ENCODE data around the gene SPATA20.

The SPATA20 gene

DNA sequence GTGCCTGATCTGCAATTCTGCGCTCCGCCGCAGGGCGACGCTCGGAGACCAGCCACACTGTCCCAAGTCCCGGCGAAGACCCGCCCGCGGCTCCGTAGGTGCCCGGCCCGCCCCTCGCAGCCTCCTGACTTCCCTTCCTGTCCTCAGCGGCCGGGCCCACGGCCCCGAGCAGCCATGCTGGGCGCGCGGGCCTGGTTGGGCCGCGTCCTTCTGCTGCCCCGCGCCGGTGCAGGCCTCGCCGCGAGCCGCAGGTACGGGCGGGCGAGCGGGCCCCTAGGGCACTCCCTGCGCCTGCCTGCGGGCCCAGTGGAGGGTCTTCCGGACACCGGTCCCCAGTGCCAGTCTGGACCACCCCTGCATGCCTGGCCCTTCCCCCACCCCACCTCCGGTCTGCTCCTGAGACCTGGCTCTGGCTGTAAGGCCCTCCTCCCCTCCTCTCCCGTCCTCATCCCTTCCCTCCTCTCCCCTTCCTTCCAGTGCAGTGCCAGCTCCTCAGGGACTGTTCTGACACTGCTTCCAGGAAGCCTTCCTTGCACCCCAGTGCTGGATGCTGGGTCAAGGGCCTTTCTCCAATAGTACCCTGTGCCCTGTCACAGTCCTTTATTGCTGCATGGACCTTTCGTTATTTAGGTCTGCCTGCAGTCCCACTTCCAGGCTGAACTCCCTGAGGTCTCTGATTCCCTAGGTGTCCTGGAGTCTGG is at the start of gene SPATA20:
Gene SPATA20 (plus strand): TSS at position 140 of the 701 bp plus-strand sequence. CDS start 35 bp downstream, at position 175.
- DNase-seq, result peak; percentile 93

DNA sequence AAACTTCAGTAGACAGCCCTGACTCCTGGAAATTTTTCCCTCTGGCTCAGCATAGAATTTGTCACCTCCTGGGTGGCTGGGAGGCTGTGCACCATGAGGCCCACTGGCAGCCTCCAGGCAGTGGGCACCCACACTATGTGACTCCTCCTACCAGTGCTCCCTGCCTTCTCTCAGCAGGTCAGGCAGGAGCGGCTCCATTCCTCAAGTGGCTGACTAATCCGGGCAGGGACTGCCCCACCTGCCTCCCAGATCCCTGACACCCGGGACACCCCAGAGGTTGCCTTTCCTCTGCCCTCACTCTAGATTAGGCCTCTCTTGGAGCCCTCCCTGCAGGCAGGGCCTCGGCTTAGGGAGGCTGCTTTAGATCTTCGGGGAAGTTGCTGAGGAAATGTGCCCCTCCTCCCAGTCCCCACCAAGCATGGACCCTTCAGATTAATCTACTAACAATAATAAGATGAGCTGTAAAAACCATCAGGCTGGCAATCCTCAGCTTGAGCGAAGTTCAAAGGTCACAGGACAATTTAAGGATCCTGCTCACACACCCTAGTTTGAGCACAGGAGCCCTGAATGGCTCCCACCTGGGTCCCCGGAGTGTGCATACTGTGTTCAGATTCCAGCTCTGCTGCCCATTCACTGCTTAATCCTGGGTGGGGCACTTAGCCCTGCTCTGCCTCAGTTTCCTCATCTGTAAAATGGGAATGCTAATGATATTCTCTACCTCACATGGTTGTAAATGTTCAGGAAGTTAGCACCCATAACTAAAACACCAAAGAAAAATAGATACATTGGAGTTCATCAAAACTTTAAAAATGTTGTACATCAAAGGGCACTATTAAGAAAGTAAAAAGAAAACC is 48.7 kb upstream of the SPATA20 start:
- no peak for DNase-seq

DNA sequence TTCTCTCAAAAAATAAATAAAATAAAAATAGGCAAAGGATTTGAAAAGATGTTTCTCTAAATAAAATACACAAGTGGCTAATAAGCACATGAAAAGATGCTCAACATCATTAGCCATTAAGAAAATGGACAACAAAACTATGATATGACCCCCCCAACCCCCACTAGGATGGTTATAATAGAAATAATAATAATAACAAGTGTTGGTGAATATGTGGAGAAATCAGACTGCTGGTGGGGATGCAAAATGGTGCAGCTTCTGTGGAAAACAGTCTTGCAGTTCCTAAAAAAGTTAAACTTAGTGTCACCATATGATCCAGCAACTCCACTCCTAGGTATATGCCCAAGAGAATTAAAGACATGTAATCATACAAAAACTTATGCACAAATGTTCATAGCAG is 47.7 kb upstream of the SPATA20 start:
- no peak for DNase-seq

DNA sequence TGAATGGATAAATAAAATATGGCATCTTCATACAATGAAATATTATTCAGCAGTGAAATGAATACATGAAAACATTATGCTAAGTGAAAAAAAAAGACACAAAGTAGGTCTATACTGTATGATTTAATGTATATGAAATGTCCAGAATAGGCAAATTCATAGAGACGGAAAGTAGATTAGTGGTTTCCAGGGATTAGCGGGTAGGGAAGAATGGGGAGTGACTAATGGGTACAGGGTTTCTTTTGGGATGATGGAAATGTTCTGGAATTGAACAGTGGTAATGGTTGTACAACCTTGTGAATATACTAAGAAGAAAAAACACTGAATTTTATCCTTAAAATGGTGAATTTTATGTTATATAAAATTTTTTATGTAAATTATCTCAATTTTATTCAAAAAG is 47.3 kb upstream of the SPATA20 start:
- no peak for DNase-seq

DNA sequence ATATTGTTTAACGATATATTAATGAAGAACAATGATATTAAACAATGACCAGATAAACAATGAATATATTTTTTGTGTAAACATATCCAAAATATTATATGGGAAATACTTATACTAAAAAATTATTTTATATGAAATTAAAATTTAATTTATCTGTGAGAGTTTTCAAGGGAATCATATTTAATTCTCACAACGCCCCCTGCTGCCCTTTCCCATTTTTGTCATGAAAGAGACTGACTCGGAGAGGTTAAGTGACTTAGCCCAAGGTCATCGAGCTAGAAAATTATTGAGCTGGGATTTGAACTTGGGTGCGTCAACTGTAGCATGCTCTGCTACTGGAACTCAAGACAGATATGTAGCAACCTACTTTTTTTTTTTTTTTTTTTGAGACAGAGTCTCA is 45.9 kb upstream of the SPATA20 start:
- DNase-seq, result no peak

DNA sequence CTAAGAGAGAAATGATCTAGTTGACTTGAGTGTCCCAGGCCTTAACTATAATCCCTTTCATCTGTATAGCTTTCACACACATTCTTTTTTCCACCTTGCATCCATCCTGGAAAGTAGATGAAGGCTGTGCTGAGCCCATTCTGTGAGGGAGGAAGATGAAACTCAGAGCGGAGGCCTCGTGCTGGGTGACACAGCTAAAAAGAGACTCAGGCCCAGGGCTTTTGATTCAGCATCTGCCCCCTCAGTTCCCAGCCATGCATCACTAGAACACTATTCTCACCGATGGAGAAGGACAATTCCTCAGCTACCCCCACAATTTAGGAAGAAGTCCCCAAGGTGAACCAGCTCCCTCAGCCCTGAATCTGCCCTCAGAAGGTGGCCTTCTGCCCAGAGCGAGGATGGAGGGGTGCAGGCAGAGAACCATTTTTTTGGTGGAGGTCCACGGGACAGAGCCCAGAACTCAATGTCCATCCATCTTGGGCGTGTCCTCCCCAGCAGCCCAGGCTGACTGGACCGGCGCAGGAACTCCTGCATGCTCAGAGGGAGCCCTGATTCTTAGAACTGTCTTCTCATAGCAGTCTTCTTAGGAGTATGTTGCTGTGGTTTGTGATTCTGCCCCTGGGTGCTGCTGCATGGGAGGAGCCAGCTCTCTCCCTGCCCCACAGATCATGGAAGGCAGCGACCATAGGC is 44.5 kb upstream of the SPATA20 start:
- DNase-seq, result no peak

DNA sequence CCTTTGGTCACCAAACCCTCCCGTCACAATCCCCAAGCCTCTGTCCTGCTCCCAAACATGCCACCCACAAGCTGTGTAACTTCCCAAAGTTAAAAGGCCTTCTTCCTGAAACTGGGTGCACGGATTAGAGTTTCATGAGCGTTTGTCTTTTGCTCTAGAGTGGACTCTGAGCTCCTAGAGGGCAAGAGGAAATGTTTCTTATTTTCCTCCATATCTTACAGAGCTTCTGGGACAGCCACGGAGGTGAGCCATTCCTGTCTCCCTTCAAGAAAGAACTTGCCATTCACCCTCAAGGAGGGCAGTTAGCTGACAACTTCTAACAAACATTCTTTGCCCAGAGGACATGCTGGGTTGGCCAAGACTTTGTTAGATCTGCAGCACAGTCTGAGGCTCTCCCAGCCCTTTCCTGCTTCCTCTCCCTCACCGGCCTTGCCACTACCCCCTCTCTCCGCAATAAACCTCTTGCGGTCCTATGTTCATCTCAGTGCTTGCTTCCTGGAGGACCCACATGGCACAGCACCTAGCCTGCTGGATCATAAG is 41.3 kb upstream of the SPATA20 start:
- DNase-seq, result no peak

DNA sequence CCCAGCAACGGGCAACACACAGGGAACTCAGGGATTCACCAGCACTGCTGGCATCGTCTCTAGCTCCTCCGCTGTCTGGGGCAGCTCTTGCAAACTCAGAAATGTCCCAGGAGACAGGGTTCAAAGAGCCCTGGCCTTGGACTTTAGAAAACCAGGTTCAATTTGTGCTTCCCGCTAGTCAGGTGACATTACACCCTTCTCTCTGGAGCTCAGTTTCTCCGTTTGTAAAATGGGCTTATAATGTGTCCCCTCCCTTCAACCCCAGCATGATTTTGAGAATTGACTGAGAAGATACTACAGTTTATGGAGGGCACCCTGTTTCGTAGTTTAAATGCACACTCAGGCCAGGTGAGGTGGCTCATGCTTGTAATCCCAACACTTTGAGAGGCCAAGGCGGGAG is 40.7 kb upstream of the SPATA20 start:
- DNase-seq, result no peak

DNA sequence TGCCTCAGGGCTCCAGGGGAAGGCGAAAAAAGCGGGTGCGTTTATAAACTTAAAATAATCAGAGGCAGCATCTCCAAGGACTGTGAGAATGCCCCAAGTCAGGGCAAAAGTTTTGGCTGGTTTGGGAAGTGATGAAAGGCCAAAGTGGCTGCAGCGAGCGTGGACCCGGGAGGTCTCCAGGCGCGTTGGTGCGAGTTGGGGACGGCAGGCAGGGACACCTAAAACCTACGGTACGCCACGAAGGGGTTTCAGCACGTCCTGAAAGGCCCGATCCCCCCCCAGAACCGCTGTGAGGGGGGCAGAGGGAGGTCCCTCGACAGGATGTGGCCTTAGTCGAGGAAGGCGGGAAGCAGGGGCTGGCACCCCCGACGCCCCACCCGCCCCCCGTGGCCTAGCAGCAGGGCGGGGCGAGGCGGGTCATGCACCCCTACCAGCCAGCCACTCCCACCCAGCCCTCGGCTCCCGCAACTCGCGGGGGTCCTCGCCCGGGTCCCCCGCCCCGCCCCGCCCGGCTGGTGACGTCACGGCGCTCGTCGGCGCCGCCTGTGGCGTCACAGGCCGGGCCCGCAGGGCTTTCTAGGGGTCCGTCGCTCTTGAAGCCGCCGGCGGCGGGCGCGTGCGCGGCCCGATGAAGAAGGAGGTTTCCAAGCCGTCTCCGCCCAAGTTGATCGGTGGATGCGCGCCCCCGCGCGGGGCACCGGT is 39.0 kb upstream of the SPATA20 start, which contains the start of gene MYCBPAP:
Gene MYCBPAP (plus strand): TSS at position 569 of the 702 bp plus-strand sequence. CDS start 236 bp downstream, outside the sequence.
- DNase-seq, result peak; percentile 92

DNA sequence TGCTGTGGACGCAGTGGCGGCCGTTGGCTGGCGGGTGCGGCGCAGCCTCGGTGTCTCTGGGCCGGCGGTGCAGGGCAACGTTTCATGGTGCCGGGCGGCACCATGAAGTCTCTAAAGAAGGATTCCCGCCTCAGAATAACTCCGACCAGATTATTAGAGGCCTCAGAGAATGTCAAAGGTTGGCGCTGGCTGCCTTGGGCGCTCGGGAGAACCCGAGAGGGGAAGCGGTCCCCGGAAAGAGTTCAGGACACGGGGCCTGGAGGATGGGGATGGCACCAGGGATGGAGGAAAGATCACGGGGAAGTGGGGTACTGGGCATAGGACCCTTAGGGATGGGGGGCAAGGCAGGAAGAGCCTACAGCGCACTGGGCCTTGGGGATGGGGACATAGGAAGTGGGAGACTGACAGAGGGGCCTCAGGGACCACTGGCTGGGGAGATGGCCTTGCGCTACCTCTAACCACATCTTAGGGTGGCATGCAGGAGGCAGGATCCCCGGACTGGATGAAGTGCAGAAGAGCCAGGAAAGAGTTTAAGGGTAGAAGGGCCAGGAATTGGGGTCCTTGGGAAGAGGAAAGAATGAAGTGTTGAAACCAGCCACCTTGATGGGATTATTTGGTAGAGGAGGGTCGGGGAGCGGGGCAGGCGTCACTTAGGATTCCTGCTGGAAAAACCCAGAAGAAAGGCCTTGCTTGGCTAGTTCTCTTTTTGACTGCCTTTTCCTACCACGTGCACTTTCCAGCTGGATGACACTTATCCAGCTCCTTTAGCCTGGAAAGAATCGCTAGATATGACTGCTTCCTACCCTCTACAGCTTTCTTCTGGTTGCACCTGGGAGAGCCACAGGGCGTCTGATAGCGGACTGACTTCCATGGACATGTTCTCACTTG is 38.2 kb upstream of the SPATA20 start:
- no peak for DNase-seq

DNA sequence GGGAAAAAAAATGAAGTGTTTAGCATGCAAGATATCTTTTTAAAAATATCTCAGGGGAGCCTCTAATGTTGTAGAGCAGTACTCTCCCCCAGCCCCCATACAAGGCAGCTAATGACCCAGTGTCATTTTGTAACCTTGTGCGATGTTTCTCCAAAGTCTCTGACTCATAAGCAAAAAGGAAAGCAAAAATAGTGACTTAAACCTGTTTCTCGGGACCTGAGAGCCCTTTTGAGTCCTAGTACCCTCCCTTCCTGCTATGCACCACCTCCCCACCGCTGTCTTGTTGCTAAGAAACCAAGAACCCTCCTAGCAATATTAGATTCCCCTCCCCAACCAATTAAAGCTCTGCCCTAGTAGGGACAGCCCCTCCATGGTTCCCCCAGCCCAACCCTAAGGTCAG is 35.9 kb upstream of the SPATA20 start:
- DNase-seq, result no peak

DNA sequence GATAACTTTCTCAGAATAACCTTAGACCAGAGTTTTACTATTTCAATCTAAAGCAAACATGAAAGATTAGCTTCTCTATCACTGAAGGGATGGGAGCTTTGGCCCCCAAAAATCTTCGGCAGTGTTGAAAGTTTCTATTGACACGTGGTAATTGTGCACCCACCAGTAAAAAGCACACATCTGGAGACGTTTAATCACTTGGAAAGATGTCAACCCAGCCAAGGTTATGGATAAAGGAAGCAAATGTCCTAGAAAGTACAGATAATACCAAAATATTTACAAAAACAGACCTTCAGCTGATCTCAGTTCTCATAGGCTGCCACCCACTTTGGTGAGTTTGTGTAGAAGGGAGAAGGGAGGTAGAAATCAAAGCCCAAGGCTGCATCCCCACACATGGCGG is 33.5 kb upstream of the SPATA20 start:
- no peak for DNase-seq

DNA sequence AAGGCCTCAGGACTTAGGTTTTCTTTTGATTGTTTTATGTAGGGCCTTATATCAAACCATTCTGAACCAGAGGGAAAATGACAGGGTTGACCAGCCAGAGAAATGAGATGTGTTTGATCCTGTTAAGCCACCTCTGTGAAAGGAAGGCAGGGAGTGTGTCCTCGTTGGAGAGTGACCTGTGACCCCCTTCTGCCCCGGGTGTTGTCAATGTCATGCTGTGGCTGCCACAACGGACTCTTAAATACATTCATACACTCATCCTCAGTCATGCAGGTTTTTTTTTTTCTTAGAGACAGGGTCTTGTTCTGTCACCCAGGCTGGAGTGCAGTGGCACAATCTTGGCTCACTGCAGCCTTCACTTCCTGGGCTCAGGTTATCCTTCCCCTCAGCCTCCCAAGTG is 32.6 kb upstream of the SPATA20 start:
- no peak for DNase-seq

DNA sequence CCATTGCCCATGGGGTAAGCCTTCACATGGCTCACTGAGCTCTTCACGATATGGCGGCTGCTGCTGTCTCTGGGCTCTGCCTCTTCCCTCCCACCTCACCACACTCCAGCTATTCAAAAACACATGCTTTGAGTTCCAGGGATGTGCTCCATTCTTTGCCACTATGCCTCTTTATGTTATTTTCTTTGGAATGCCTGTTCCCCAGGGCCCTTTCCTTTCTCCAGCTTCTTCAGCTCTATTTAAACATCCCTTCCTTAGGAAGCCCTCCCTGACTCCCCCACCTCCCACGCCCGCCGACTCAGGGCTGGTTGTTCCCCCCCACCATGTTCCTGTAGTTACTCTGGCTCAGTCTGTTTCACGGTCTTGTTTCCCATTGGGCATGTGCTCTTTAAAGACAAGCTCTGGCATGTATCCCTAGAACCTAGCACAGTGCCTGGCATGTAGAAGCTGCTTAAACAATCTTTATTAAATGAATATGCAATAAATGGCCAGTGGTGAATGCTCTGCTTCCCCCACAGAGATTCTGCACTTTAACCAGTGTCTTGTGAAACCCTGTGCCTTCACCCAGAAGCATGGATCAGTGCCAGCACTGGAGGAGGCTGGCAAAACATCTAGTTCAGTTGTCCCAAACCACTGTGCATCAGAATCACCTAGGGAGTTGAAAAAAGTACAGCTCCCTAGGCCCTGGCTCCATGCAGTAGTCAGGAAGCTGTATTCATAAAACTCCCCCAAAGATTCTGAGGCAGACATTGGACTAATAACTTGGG is 31.9 kb upstream of the SPATA20 start:
- DNase-seq, result no peak

DNA sequence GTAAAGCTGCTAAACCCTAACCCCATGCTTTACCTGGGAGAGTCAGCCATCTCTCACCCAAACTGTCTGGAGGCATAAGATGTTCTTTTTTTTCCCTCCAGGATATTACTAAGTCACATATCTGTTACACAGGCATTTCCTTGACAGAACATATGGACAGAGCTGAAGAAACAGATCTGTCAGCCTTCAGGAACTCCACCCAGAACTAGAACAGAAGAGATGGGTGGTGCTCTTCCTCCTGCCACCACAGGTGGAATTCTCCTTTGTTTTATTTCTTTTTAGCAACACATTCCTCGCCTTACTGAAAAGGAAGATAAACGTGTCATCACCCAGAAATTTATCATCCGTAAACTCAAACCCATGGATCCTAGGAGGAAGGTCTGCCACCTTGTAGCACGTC is 30.0 kb upstream of the SPATA20 start:
- no peak for DNase-seq

DNA sequence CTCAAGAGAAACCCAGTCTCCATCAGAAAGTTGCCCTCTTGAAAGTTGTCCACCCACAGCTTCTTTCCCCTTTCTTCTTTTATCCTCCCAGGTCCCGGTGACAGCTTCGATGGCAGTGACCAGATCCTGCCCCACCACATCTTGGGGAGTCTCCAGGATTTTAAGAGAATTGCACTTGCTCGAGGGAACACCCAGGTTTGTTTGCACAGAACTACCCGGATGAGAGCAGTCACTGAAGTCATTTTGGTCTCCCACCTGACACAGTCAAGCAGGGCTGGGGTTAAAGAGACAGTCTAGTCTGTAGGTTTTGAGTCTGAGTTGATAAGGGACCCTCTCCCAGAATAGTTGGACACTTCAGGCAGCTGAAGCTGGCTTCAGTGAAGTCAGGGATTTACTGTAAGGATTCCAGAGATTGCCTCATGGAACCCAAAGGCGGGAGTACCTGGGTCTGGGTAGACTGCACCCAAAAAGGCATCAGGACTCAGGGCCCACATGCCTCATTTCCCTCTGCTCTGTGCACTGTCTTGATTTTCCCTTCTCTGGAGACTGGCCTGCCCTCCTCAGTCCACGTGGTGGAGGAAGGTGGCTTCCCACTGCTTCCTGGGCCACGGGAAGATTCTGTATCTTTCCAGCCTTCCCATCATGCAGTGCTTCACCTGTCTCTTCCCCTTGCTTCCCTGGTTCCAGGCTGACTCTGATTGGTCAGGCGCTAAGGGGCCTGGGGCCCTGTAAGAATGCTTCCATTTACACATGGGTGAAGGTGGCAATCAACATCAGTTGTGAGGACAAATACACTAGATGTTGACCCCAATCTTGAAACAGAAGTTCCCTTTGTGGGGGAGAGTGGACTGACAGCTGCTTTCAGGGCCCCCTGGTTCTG is 29.2 kb upstream of the SPATA20 start:
- DNase-seq, result no peak

DNA sequence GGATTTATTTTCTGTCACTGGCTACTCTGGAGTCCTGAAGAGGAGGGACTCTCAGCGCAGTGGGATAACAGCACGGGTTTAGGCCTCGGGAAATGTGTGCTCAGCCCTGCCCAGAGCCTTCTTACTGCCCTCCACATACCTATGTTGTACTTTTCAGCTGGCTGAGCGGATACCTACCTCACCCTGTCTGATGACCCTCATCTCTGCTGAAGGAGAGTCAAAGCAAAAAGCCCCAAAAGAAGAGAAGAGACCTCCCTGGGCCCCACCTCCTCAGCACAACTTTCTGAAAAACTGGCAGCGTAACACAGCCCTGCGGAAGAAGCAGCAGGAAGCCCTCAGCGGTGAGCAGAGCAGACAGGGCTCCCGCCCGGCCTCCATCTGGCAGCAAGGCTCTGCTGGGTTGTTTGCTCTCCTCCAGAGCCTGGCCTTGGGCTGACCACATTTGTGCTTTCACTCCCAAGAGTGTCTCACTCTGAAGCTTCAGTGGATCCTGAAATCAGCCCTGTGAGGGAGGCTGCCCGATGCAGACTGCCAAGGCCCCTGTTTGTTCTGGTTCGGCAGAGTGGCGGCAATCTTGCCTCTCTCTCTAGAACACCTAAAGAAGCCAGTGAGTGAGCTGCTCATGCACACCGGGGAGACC is 28.5 kb upstream of the SPATA20 start:
- no peak for DNase-seq

DNA sequence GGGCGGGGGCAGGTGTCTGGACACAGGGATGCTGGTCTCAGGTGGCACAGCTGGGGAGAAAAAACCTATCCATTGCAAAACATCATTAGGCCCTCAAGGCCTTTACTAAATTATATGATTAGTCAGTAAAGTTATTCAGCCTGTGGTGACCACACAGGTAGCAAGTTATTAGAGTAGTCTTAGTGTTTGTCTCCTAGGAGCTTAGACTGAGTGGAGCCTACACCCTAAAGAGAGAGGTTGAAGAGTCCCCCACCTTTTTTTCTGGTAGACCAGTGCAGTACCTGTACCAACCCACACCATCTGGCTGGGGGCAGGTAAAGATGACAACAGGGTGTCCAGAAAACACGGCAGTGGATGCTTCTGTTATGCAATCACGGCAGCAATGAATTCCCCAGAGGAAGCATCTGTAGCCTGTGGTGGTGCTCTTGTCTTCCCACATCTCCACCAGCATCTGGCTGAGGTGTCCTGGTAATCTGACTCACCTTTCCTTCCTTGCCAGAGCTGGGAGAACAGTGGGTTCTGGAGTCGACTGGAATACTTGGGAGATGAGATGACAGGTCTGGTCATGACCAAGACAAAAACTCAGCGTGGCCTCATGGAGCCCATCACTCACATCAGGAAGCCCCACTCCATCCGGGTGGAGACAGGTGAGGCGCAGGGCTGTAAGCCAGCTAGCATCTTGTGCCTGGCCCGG is 27.7 kb upstream of the SPATA20 start:
- no peak for DNase-seq

DNA sequence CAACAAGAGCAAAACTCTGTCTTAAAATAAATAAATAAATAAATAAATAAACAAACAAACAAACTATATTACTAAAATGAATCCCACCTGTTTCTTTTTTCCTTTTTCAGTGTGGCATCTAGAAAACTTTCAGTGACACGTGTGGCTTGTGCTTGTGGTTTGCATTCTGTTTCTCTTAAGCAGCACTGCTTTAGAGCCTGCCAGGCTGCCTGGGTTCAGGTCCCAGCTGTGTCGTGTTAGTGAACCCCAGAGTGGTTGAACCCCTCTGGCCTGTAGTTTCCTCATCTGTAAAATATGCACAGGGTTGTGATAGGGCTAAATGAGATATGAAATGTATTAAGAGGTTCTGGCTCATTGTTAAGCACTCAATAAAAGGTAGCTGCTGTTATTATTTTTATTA is 26.5 kb upstream of the SPATA20 start:
- DNase-seq, result no peak
